WERI-Rb-1 (cell line): Measurements from ENCODE around the gene TIMM22.
"Not testable (repeated sequence)": the region's sequence is repeated elsewhere in the genome, so short reads cannot be mapped to it uniquely, and the experiment has no call there.

ENCODE experiments used
- DNase-seq: peaks from one replicate; pipeline ENCODE4 v3.0.0-alpha.2; 2020
- H3K27ac ChIP-seq: fragments of 250-450 bp; sonication (Bioruptor Pico); 2 replicates; pipeline ENCODE4 v1.5.1; 2020; ENCODE audit warnings: mild to moderate bottlenecking, moderate library complexity
- H3K27me3 ChIP-seq: fragments of 250-450 bp; sonication (Bioruptor Pico); 2 replicates; pipeline ENCODE4 v1.5.1; 2021; ENCODE audit warnings: mild to moderate bottlenecking, low read depth, moderate library complexity; ENCODE audit not compliant: insufficient read depth, severe bottlenecking
- H3K36me3 ChIP-seq: fragments of 250-450 bp; sonication (Bioruptor Pico); 2 replicates; pipeline ENCODE4 v1.5.1; 2020; ENCODE audit warnings: mild to moderate bottlenecking, moderate library complexity
- H3K4me3 ChIP-seq: 2 replicates; pipeline ENCODE4 v1.5.1; 2011; ENCODE audit warnings: low read depth, mild to moderate bottlenecking, control low read depth, low read length
- H3K9me3 ChIP-seq: fragments of 250-450 bp; sonication (Bioruptor Pico); 2 replicates; pipeline ENCODE4 v1.5.1; 2021; ENCODE audit warnings: mild to moderate bottlenecking, moderate library complexity; ENCODE audit not compliant: severe bottlenecking
- CTCF ChIP-seq: IDR thresholded peaks from 2 replicates; pipeline ENCODE4 v1.5.1; 2011; ENCODE audit warnings: low read depth, mild to moderate bottlenecking, control low read depth, inconsistent platforms, low read length

The TIMM22 gene

GRCh38 chr17:969811-970355 lies 27.0 kb upstream of the TIMM22 start:
- H3K4me3 ChIP-seq: no peak overlapping the region
- TF ChIP-seq CTCF: no peak
- DNase-seq: no peak
- H3K9me3 ChIP-seq: no peaks in the 10 kb centered on the region
- peaks cover 13% of the 10 kb centered on the region for H3K36me3 ChIP-seq
- no peak overlapping the region for H3K27ac ChIP-seq
- H3K27me3 ChIP-seq: no peaks in the 10 kb centered on the region

GRCh38 chr17:970364-970763 lies 26.6 kb upstream of the TIMM22 start:
- Histone ChIP-seq H3K27me3 (no peaks in the 10 kb centered on the region), H3K9me3 (no peaks in the 10 kb centered on the region), H3K4me3 (no peak overlapping the region), H3K27ac (no peak overlapping the region), H3K36me3 (peaks cover 13% of the 10 kb centered on the region)
- no peak for DNase-seq
- TF ChIP-seq CTCF: no peak

- not testable (repeated sequence) for H3K4me3 ChIP-seq, H3K27me3 ChIP-seq, DNase-seq, H3K9me3 ChIP-seq, H3K27ac ChIP-seq
- peaks cover 13% of the 10 kb centered on the region for H3K36me3 ChIP-seq
Measured at GRCh38 chr17:971861-972260, 25.1 kb upstream of the TIMM22 start.

GRCh38 chr17:973053-973452 lies 23.9 kb upstream of the TIMM22 start:
- TF ChIP-seq CTCF: no peak
- DNase-seq: no peak
- peaks cover 13% of the 10 kb centered on the region for H3K36me3 ChIP-seq
- H3K27ac ChIP-seq: no peak overlapping the region
- H3K4me3 ChIP-seq: no peak overlapping the region
- no peaks in the 10 kb centered on the region for H3K9me3 ChIP-seq
- no peaks in the 10 kb centered on the region for H3K27me3 ChIP-seq

- not testable (repeated sequence) for H3K9me3 ChIP-seq, H3K27ac ChIP-seq, H3K4me3 ChIP-seq, H3K27me3 ChIP-seq, DNase-seq, H3K36me3 ChIP-seq
Measured at GRCh38 chr17:974778-975177, 22.2 kb upstream of the TIMM22 start.

- Histone ChIP-seq H3K4me3 (no peak overlapping the region), H3K36me3 (no peaks in the 10 kb centered on the region; the same call in 1 of the 2 replicates), H3K9me3 (no peaks in the 10 kb centered on the region), H3K27ac (no peak overlapping the region), H3K27me3 (no peaks in the 10 kb centered on the region)
- DNase-seq: no peak
- no peak for TF ChIP-seq CTCF
Measured at GRCh38 chr17:975371-975915, 21.5 kb upstream of the TIMM22 start.

GRCh38 chr17:976312-976711 lies 20.6 kb upstream of the TIMM22 start:
- no peak for DNase-seq
- TF ChIP-seq CTCF: no peak
- no peaks in the 10 kb centered on the region for H3K9me3 ChIP-seq
- no peak overlapping the region for H3K27ac ChIP-seq
- H3K36me3 ChIP-seq: no peaks in the 10 kb centered on the region; the same call in 1 of the 2 replicates
- no peak overlapping the region for H3K4me3 ChIP-seq
- no peaks in the 10 kb centered on the region for H3K27me3 ChIP-seq
